ENCODE measurements around the gene ADCY2. TPM values are rescaled to one million over a fixed set of nuclear protein-coding genes. Genes with fewer than 3 reads are reported as not detected.
A peak's percentile ranks its signal among the peaks of the same experiment; 100 is the strongest.

ADCY2 gene
- total and polyA plus RNA-seq, 9 donors, result 4.0 to 22.8 (median 8.3) TPM

DNA sequence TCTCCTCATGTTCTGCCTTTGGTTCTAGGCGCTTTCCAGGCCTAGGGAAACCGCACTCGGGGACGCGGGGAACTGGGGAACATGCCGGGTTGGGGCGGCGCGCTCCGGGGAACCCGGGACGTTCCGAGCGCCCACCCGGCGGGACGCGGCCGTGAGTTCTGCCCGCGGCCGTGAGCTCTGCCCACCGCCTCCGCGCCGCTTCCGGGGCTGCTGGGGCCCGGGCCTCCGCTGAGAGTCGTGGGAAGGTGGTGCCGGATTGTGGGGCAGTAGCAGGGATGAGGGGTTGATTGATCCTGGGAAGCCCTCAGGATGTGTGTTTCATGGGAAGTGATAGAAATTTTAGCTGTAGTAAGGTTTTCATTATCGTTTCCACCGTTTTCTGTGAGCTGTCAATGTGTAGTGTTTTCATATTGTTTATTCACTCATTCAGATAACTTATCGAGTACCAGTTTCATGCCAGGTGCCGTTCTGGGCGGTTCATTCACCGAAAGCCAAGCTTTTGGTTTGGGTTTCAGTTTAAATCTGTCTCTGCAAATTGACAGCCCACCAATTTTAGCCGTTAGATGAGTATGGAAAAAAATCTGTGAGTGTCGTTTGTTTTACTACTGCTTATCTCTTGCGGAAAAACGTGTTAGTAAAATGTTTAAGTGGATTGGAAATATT, 473.7 kb downstream of the ADCY2 start:
- intact Hi-C loops (cut with DNase I), result no loop called here
- no peaks in the 10 kb centered on the region for H3K9me3 ChIP-seq
- no peak for DNase-seq
- TF ChIP-seq EP300 (IDR thresholded peaks at IDR 0.05) (no peak), POLR2A (IDR thresholded peaks at IDR 0.05) (no peak)
- 0 to 1% (median 1%) methylated on average over 26 to 41 of the region's 41 CpGs for WGBS, 3 donors
- H3K4me1 ChIP-seq (ENCODE audit: insufficient read depth), result peaks cover 3% of the 10 kb centered on the region
- H3K27ac ChIP-seq, result peak overlapping the region; percentile 17 to 57
- peak overlapping the region; percentile 99 for H3K4me3 ChIP-seq
- H3K36me3 ChIP-seq, result no peaks in the 10 kb centered on the region
- no peaks in the 10 kb centered on the region for H3K27me3 ChIP-seq

DNA sequence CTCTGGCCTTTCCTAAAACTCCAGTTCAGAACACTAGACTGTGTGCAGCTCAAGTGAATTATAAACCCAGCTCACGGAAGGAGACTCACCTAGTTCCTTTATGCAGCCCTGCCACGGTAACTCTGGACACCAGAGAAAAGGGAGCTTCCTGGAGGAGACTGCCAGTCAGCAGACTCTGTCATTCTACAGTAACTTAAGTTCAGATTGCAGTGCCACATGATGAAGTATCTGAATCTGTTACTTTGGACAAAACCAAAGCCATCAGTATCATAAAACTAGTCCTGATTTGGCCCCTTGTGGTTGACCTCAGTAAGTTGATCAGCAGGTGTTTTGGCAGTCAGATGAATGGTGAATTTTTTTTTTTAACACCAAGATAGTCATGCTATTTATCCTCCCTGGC, 475.7 kb downstream of the ADCY2 start:
- Histone ChIP-seq H3K4me3 (no peak overlapping the region), H3K4me1 (ENCODE audit: insufficient read depth) (peaks cover 3% of the 10 kb centered on the region), H3K27ac (no peak overlapping the region), H3K36me3 (no peaks in the 10 kb centered on the region), H3K27me3 (no peaks in the 10 kb centered on the region), H3K9me3 (no peaks in the 10 kb centered on the region)
- WGBS, 3 donors, result 78 to 86% (median 85%) methylated on average over 2 of the region's 2 CpGs
- no peak for DNase-seq
- TF ChIP-seq EP300 (IDR thresholded peaks at IDR 0.05), result no peak
- TF ChIP-seq, protein P1, sequence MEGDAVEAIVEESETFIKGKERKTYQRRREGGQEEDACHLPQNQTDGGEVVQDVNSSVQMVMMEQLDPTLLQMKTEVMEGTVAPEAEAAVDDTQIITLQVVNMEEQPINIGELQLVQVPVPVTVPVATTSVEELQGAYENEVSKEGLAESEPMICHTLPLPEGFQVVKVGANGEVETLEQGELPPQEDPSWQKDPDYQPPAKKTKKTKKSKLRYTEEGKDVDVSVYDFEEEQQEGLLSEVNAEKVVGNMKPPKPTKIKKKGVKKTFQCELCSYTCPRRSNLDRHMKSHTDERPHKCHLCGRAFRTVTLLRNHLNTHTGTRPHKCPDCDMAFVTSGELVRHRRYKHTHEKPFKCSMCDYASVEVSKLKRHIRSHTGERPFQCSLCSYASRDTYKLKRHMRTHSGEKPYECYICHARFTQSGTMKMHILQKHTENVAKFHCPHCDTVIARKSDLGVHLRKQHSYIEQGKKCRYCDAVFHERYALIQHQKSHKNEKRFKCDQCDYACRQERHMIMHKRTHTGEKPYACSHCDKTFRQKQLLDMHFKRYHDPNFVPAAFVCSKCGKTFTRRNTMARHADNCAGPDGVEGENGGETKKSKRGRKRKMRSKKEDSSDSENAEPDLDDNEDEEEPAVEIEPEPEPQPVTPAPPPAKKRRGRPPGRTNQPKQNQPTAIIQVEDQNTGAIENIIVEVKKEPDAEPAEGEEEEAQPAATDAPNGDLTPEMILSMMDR (IDR thresholded peaks at IDR 0.05), result no peak
- TF ChIP-seq POLR2A (IDR thresholded peaks at IDR 0.05), result no peak
- intact Hi-C loops (cut with DNase I), result no loop called here

DNA sequence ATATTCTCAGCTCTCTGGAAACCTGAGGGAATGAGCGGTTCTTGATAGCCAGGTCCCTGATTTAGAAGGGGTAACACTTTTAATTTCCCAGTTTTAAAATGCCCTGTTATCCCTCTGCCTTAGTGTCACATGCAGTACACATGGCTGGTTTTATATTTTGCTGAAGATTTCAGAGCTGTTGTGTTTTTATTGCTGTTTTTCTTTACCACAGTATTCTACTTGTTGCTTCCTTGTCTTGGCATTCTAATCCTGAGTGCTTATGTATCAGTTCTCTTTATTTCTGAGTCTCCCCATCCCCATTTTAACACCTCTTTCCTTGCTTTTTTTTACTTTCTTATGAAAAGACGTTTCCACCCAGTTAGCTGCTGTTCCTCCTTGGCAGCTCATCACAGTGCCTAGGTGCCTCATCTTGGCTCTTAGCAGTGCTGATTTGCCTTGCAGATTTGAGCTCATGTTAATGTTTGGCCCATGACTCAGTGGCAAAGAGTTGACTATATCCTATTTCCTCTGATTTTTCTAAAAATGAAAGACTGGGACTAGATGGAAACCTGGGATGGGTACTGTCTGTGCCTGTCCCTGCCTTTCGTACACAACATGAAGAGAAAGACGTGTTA, 476.7 kb downstream of the ADCY2 start:
- no peaks in the 10 kb centered on the region for H3K9me3 ChIP-seq
- WGBS, 3 donors, result 83 to 85% (median 83%) methylated on average over 4 of the region's 4 CpGs
- H3K4me1 ChIP-seq (ENCODE audit: insufficient read depth), result peaks cover 3% of the 10 kb centered on the region
- intact Hi-C loops (cut with DNase I), result no loop called here
- DNase-seq, result no peak
- H3K27me3 ChIP-seq, result no peaks in the 10 kb centered on the region
- H3K36me3 ChIP-seq, result no peaks in the 10 kb centered on the region
- no peak overlapping the region for H3K27ac ChIP-seq
- TF ChIP-seq, protein P1 (IDR thresholded peaks at IDR 0.05), result no peak
- TF ChIP-seq EP300 (IDR thresholded peaks at IDR 0.05) (no peak), POLR2A (IDR thresholded peaks at IDR 0.05) (no peak)
- H3K4me3 ChIP-seq, result no peak overlapping the region

DNA sequence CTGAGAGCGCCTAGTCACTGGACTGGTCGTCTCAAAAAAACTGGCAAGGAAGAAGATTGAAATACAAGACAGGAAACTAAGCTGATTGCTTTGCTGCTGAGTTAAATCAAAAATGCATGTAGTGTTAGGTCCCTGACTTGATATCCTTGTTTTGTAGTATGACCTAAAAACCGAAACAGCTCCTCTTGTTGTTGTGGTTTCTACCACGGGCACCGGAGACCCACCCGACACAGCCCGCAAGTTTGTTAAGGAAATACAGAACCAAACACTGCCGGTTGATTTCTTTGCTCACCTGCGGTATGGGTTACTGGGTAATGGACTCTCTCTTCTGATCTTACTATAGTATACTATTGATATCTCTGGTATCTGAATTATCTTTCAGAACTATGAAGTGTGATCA, 477.3 kb downstream of the ADCY2 start:
- Histone ChIP-seq H3K27me3 (no peaks in the 10 kb centered on the region), H3K4me3 (no peak overlapping the region), H3K36me3 (no peaks in the 10 kb centered on the region), H3K27ac (no peak overlapping the region), H3K4me1 (ENCODE audit: insufficient read depth) (peaks cover 5% of the 10 kb centered on the region), H3K9me3 (no peaks in the 10 kb centered on the region)
- no peak for DNase-seq
- no peak for TF ChIP-seq POLR2A (IDR thresholded peaks at IDR 0.05)
- TF ChIP-seq, protein P1 (IDR thresholded peaks at IDR 0.05), result no peak
- no peak for TF ChIP-seq EP300 (IDR thresholded peaks at IDR 0.05)
- intact Hi-C loops (cut with DNase I), result no loop called here
- 88 to 94% (median 91%) methylated on average over 9 of the region's 9 CpGs for WGBS, 3 donors

DNA sequence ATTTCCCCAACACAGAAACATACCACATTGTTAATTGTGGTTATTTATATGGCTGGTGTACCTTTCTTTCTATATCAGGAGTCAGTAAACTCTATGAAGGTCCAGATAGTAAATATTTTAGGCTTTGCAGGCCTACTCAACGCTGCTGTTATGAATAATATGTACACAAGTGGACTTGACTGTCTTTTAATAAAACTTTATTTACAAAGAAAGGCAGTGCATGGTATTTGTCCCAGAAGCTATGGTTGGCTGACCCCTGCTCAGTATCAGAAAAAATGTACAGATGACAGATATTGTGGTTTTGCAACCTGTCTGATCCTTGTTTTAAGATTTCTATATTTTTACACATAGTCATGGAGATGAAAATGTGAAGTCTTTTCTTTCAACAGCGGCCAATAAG, 478.7 kb downstream of the ADCY2 start:
- H3K27me3 ChIP-seq, result no peaks in the 10 kb centered on the region
- H3K36me3 ChIP-seq, result no peaks in the 10 kb centered on the region
- TF ChIP-seq POLR2A (IDR thresholded peaks at IDR 0.05), result no peak
- no peak for TF ChIP-seq EP300 (IDR thresholded peaks at IDR 0.05)
- TF ChIP-seq, protein P1 (IDR thresholded peaks at IDR 0.05), result no peak
- H3K27ac ChIP-seq, result no peak overlapping the region
- H3K9me3 ChIP-seq, result no peaks in the 10 kb centered on the region
- WGBS, 3 donors, result 96 to 100% (median 98%) methylated on average over 2 of the region's 2 CpGs
- intact Hi-C loops (cut with DNase I), result no loop called here
- no peak for DNase-seq
- peaks cover 5% of the 10 kb centered on the region for H3K4me1 ChIP-seq (ENCODE audit: insufficient read depth)
- no peak overlapping the region for H3K4me3 ChIP-seq
